ENCODE results near the gene PLET1.

DNA sequence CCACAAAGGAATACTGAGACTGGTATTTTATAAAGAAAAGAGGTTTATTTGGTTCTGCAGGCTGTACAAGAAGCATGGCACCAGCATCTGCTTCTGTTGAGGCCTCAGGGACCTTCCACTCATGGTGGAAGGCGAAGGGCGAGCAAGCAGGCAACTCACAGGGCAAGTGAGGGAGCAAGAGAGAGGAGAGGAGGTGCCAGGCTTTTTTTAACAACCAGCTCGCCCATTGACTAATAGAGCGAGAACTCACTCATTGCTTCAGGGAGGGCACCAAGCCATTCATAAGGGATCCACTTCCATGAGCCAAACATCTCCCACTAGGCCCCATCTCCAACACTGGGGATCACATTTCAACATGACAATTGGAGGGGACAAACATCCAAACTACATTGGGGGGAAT lies 33.2 kb downstream of the PLET1 start:
- TF ChIP-seq, protein P1, sequence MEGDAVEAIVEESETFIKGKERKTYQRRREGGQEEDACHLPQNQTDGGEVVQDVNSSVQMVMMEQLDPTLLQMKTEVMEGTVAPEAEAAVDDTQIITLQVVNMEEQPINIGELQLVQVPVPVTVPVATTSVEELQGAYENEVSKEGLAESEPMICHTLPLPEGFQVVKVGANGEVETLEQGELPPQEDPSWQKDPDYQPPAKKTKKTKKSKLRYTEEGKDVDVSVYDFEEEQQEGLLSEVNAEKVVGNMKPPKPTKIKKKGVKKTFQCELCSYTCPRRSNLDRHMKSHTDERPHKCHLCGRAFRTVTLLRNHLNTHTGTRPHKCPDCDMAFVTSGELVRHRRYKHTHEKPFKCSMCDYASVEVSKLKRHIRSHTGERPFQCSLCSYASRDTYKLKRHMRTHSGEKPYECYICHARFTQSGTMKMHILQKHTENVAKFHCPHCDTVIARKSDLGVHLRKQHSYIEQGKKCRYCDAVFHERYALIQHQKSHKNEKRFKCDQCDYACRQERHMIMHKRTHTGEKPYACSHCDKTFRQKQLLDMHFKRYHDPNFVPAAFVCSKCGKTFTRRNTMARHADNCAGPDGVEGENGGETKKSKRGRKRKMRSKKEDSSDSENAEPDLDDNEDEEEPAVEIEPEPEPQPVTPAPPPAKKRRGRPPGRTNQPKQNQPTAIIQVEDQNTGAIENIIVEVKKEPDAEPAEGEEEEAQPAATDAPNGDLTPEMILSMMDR (conservative IDR thresholded peaks at IDR 0.05; ENCODE audit: low read length) = no peak
- no peak for TF ChIP-seq EZH2phosphoT487 (IDR thresholded peaks at IDR 0.05; ENCODE audit: borderline replicate concordance, low read depth, low read length)
